OCI-LY7 (cell line): Measurements from ENCODE around the gene OXSM. TPM values are rescaled to one million over a fixed set of nuclear protein-coding genes. Genes with fewer than 3 reads are reported as not detected.

ENCODE experiments used
- BruUV-seq: library from RNA; stranded (reverse); fragments of 400-500 nt; replicated peaks from 2 replicates; lab custom pipeline; 2021; lab: Mats Ljungman, UMichigan
- CTCF ChIA-PET: fragments of 300-600 bp; sonication (Branson Sonifier 250); formaldehyde crosslinking; loops from one replicate; lab custom pipeline; 2022; ENCODE audit warnings: antibody characterized with exemption; ENCODE audit not compliant: unreplicated experiment; lab: Charles Lee
- POLR2A ChIA-PET: fragments of 300-600 bp; sonication (Branson Sonifier 250); formaldehyde crosslinking; loops from one replicate; lab custom pipeline; 2022; ENCODE audit warnings: antibody characterized with exemption; lab: Charles Lee
- DNase-seq: peaks from one replicate; pipeline ENCODE4 v3.0.0-alpha.2; 2015; ENCODE audit warnings: low spot score
- H2AFZ ChIP-seq: fragments of 200-600 bp; sonication (generic), shearing (Covaris generic); 2 replicates; pipeline ENCODE4 v1.6.1; 2014; ENCODE audit warnings: mild to moderate bottlenecking, antibody characterized with exemption, low read length, moderate library complexity
- H3K27ac ChIP-seq: fragments of 200-600 bp; sonication (generic); 2 replicates; pipeline ENCODE4 v1.5.1; 2014; ENCODE audit warnings: mixed run types, low read depth, mild to moderate bottlenecking, moderate library complexity, low read length, inconsistent platforms; ENCODE audit not compliant: poor library complexity, severe bottlenecking
- H3K36me3 ChIP-seq: fragments of 200-600 bp; sonication (generic); 2 replicates; pipeline ENCODE4 v1.6.1; 2014; ENCODE audit warnings: mild to moderate bottlenecking, antibody characterized with exemption, low read length, moderate library complexity, mixed read lengths; ENCODE audit not compliant: insufficient read depth
- H3K4me1 ChIP-seq: fragments of 200-600 bp; sonication (generic); 2 replicates; pipeline ENCODE4 v1.5.1; 2014; ENCODE audit warnings: mild to moderate bottlenecking, low read length; ENCODE audit not compliant: insufficient read depth, poor library complexity, severe bottlenecking
- H3K4me2 ChIP-seq: fragments of 200-600 bp; sonication (generic); 2 replicates; pipeline ENCODE4 v1.6.1; 2014; ENCODE audit warnings: mild to moderate bottlenecking, low read length
- H3K4me3 ChIP-seq: fragments of 200-600 bp; sonication (generic); 2 replicates; pipeline ENCODE4 v1.5.1; 2014; ENCODE audit warnings: mild to moderate bottlenecking, low read depth, low read length; ENCODE audit not compliant: poor library complexity, severe bottlenecking
- H3K79me2 ChIP-seq: fragments of 200-600 bp; sonication (generic); 2 replicates; pipeline ENCODE4 v1.6.1; 2016; ENCODE audit warnings: low read depth, mild to moderate bottlenecking, low read length, moderate library complexity, mixed read lengths; ENCODE audit not compliant: insufficient read depth
- H3K9me2 ChIP-seq: fragments of 200-600 bp; sonication (generic); 2 replicates; pipeline ENCODE4 v1.6.1; 2016; ENCODE audit warnings: mild to moderate bottlenecking, low read length, mixed read lengths; ENCODE audit not compliant: insufficient read depth
- H3K9me3 ChIP-seq: fragments of 200-600 bp; sonication (generic); 2 replicates; pipeline ENCODE4 v1.6.1; 2014; ENCODE audit warnings: mild to moderate bottlenecking, mixed run types, low read length, mixed read lengths
- H4K20me1 ChIP-seq: fragments of 200-600 bp; sonication (generic); 2 replicates; pipeline ENCODE4 v1.6.1; 2014; ENCODE audit warnings: mild to moderate bottlenecking, antibody characterized with exemption, low read length, moderate library complexity, mixed read lengths; ENCODE audit not compliant: insufficient read depth
- EZH2phosphoT487 ChIP-seq: fragments of 200-600 bp; sonication (generic); IDR thresholded peaks from 2 replicates; pipeline ENCODE4 v1.6.1; 2018; ENCODE audit warnings: low read depth, borderline replicate concordance, mild to moderate bottlenecking, mixed run types, antibody characterized with exemption, low read length, moderate library complexity, mixed read lengths
- intact Hi-C: fragments of 100-400 bp; cut with micrococcal nuclease; formaldehyde crosslinking; loops from one replicate; pipeline ENCODE4 v1.10.0; 2022; ENCODE audit not compliant: unreplicated experiment
- total RNA-seq, 2 experiments: library from RNA; depleted of rRNA in 1 of 2; stranded (reverse); fragments of >200 nt in 1 of 2; shearing (Covaris generic) in 1 of 2; gene quantifications; 2 replicates each; pipeline ENCODE4 v1.2.3, GENCODE V29; 2014 to 2022
- TF ChIP-seq, protein P1 (sequence below): fragments of 200-600 bp; sonication (generic); conservative IDR thresholded peaks from 2 replicates; pipeline ENCODE4 v1.5.1; 2014; ENCODE audit warnings: mild to moderate bottlenecking, antibody characterized with exemption, low read length, moderate library complexity, mixed read lengths

The OXSM gene
- total RNA-seq, 2 experiments from 2014 or later = 17.0 to 17.3 TPM

- DNase-seq = no peak
- Histone ChIP-seq H3K9me3 (0 out of 2 replicates have a peak, but pooled peaks cover 11% of the 10 kb centered on the region), H3K4me2 (no peak overlapping the region), H3K4me3 (no peak overlapping the region), H4K20me1 (no peaks in the 10 kb centered on the region), H3K79me2 (no peaks in the 10 kb centered on the region), H3K27ac (no peak overlapping the region), H3K4me1 (peaks cover 24% of the 10 kb centered on the region), H3K9me2 (no peaks in the 10 kb centered on the region), H2AFZ (no peak overlapping the region), H3K36me3 (no peaks in the 10 kb centered on the region)
- POLR2A ChIA-PET = interaction anchor here (0.7 to 1.2 kb wide), 3 partner anchors 40 to 1354 kb away, joined by 3 read pairs; no protein-coding TSS in a partner anchor
- CTCF ChIA-PET = no interaction called here
- BruUV-seq = no TSS peak
- no peak for TF ChIP-seq EZH2phosphoT487
- TF ChIP-seq, protein P1, sequence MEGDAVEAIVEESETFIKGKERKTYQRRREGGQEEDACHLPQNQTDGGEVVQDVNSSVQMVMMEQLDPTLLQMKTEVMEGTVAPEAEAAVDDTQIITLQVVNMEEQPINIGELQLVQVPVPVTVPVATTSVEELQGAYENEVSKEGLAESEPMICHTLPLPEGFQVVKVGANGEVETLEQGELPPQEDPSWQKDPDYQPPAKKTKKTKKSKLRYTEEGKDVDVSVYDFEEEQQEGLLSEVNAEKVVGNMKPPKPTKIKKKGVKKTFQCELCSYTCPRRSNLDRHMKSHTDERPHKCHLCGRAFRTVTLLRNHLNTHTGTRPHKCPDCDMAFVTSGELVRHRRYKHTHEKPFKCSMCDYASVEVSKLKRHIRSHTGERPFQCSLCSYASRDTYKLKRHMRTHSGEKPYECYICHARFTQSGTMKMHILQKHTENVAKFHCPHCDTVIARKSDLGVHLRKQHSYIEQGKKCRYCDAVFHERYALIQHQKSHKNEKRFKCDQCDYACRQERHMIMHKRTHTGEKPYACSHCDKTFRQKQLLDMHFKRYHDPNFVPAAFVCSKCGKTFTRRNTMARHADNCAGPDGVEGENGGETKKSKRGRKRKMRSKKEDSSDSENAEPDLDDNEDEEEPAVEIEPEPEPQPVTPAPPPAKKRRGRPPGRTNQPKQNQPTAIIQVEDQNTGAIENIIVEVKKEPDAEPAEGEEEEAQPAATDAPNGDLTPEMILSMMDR = no peak
- intact Hi-C loops = no loop called here
Observed at GRCh38 chr3:25823314-25823713, 33.4 kb downstream of the OXSM start.

GRCh38 chr3:25826510-25826909 lies 36.6 kb downstream of the OXSM start:
- TF ChIP-seq, protein P1 = no peak
- TF ChIP-seq EZH2phosphoT487 = no peak
- peaks cover 24% of the 10 kb centered on the region for H3K4me1 ChIP-seq
- no peaks in the 10 kb centered on the region; the same call in 1 of the 2 replicates for H3K36me3 ChIP-seq
- no peak overlapping the region for H2AFZ ChIP-seq
- H3K4me2 ChIP-seq = no peak overlapping the region
- ChIA-PET CTCF (no interaction called here), POLR2A (interaction anchor here (0.6 to 1.2 kb wide), 6 partner anchors 10 to 188 kb away, joined by 3 to 6 read pairs (median 4); partner anchors contain the start of gene NGLY1)
- no peaks in the 10 kb centered on the region; the same call in 1 of the 2 replicates for H3K79me2 ChIP-seq
- no TSS peak for BruUV-seq
- no peaks in the 10 kb centered on the region for H4K20me1 ChIP-seq
- intact Hi-C loops = no loop called here
- H3K4me3 ChIP-seq = no peak overlapping the region
- no peak for DNase-seq
- no peak overlapping the region for H3K27ac ChIP-seq
- H3K9me2 ChIP-seq = no peaks in the 10 kb centered on the region
- H3K9me3 ChIP-seq = peaks cover 29% of the 10 kb centered on the region; the same call in 1 of the 2 replicates
